HL-60 (cell line): ENCODE data around the gene SVOP.

ENCODE experiments used
- GABPA ChIP-seq: IDR thresholded peaks from 2 replicates; pipeline ENCODE4 v1.6.1; 2012; ENCODE audit warnings: low read depth
- POLR2AphosphoS5 ChIP-seq: IDR thresholded peaks from 2 replicates; pipeline ENCODE4 v1.6.1; 2012; ENCODE audit warnings: low read depth
- REST ChIP-seq: IDR thresholded peaks from 2 replicates; pipeline ENCODE4 v1.6.1; 2012; ENCODE audit warnings: low read depth; ENCODE audit not compliant: insufficient replicate concordance
- TF ChIP-seq, protein P1 (sequence below): IDR thresholded peaks from one replicate; pipeline ENCODE4 v1.5.1; 2011; ENCODE audit warnings: low read length, control low read depth, inconsistent platforms; ENCODE audit not compliant: insufficient read depth

DNA sequence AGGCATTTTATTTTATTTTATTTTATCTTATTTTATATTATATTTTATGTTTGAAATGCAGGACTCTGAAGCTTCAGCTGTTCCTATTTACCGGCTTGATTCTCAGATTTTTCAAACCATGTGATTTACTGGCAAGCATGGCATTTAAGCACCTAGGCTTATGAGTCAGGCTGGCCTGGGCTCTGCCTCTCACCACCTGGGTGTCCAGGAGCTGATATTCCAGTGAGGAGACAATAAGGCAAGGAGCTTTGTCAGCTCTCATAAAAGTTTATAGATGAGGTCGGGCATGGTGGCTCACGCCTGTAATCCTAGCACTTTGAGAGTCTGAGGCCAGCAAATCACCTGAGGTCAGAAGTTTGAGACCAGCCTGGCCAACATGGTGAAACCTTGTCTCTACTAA is 138.9 kb downstream of the SVOP start:
- TF ChIP-seq, protein P1, sequence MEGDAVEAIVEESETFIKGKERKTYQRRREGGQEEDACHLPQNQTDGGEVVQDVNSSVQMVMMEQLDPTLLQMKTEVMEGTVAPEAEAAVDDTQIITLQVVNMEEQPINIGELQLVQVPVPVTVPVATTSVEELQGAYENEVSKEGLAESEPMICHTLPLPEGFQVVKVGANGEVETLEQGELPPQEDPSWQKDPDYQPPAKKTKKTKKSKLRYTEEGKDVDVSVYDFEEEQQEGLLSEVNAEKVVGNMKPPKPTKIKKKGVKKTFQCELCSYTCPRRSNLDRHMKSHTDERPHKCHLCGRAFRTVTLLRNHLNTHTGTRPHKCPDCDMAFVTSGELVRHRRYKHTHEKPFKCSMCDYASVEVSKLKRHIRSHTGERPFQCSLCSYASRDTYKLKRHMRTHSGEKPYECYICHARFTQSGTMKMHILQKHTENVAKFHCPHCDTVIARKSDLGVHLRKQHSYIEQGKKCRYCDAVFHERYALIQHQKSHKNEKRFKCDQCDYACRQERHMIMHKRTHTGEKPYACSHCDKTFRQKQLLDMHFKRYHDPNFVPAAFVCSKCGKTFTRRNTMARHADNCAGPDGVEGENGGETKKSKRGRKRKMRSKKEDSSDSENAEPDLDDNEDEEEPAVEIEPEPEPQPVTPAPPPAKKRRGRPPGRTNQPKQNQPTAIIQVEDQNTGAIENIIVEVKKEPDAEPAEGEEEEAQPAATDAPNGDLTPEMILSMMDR = no peak
- TF ChIP-seq REST (no peak), GABPA (no peak), POLR2AphosphoS5 (no peak)
